Upper lobe of right lung (tissue), 1 donor: ENCODE data around the gene CD180. TPM values are rescaled to one million over a fixed set of nuclear protein-coding genes. Genes with fewer than 3 reads are reported as not detected.
A peak's percentile ranks its signal among the peaks of the same experiment; 100 is the strongest.

ENCODE experiments used
- ATAC-seq: fragments of 200-7000 bp; cut with Tn5 transposase; one replicate; pipeline ENCODE4 v1.9.1; 2020; ENCODE audit warnings: mild to moderate bottlenecking, moderate library complexity
- DNase-seq: peaks from one replicate; pipeline ENCODE4 v3.0.0-alpha.2; 2020
- H3K27ac ChIP-seq: fragments of 200-600 bp; one replicate; pipeline ENCODE4 v1.8.0; 2022
- H3K27me3 ChIP-seq: fragments of 200-600 bp; one replicate; pipeline ENCODE4 v1.8.0; 2022; ENCODE audit warnings: mild to moderate bottlenecking
- H3K36me3 ChIP-seq: fragments of 200-600 bp; one replicate; pipeline ENCODE4 v1.8.0; 2022
- H3K4me1 ChIP-seq: fragments of 200-600 bp; one replicate; pipeline ENCODE4 v1.8.0; 2022
- H3K4me3 ChIP-seq: fragments of 200-600 bp; one replicate; pipeline ENCODE4 v1.8.0; 2022; ENCODE audit warnings: mild to moderate bottlenecking
- H3K9me3 ChIP-seq: fragments of 200-600 bp; one replicate; pipeline ENCODE4 v1.8.0; 2022
- intact Hi-C: fragments of 100-400 bp; cut with DNase I; formaldehyde crosslinking; loops from one replicate; pipeline ENCODE4 v1.11.0; 2022
- total RNA-seq: library from RNA; stranded (reverse); fragmentation: NEBNext Ultra II Directional; extraction: Animal tissue kit (Norgen Biotek cat#: 25700); gene quantifications from one replicate; pipeline ENCODE4 v1.2.1, GENCODE V29; 2021
- TF ChIP-seq, protein P1 (sequence below): fragments of 200-600 bp; IDR thresholded peaks from one replicate; pipeline ENCODE4 v1.8.0; 2022; ENCODE audit warnings: antibody characterized with exemption
- donor health status: DM: no; HTN: yes; CAD: no; lungs with severe emphysema.

Gene CD180
- total RNA-seq, 1 donor from 2014 or later, result 3.0 TPM

DNA sequence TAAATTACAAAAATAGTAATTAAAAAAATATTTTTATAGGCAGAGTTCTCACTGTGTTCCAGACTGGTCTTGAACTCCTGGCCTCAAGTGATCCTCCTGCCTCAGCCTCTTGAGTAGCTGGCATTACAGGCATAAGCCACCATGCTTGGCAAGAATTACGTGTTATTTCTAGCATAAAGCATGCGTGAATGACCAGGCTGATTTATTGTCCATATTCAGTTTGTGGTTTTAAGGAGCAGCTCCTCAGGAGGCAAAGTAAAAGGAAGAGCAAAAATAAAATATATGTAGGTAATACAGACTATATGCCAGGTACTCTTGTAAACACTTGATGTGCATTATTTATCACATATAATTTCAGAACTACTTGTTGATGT lies 7.1 kb upstream of the CD180 start:
- no peak for DNase-seq
- no peak overlapping the region for H3K4me3 ChIP-seq
- no peak for ATAC-seq
- H3K27me3 ChIP-seq, result no peaks in the 10 kb centered on the region
- TF ChIP-seq, protein P1, sequence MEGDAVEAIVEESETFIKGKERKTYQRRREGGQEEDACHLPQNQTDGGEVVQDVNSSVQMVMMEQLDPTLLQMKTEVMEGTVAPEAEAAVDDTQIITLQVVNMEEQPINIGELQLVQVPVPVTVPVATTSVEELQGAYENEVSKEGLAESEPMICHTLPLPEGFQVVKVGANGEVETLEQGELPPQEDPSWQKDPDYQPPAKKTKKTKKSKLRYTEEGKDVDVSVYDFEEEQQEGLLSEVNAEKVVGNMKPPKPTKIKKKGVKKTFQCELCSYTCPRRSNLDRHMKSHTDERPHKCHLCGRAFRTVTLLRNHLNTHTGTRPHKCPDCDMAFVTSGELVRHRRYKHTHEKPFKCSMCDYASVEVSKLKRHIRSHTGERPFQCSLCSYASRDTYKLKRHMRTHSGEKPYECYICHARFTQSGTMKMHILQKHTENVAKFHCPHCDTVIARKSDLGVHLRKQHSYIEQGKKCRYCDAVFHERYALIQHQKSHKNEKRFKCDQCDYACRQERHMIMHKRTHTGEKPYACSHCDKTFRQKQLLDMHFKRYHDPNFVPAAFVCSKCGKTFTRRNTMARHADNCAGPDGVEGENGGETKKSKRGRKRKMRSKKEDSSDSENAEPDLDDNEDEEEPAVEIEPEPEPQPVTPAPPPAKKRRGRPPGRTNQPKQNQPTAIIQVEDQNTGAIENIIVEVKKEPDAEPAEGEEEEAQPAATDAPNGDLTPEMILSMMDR, result no peak
- H3K9me3 ChIP-seq, result no peaks in the 10 kb centered on the region
- peak overlapping the region; percentile 17 for H3K27ac ChIP-seq
- intact Hi-C loops, result no loop called here
- H3K36me3 ChIP-seq, result no peaks in the 10 kb centered on the region
- peaks cover 21% of the 10 kb centered on the region for H3K4me1 ChIP-seq

DNA sequence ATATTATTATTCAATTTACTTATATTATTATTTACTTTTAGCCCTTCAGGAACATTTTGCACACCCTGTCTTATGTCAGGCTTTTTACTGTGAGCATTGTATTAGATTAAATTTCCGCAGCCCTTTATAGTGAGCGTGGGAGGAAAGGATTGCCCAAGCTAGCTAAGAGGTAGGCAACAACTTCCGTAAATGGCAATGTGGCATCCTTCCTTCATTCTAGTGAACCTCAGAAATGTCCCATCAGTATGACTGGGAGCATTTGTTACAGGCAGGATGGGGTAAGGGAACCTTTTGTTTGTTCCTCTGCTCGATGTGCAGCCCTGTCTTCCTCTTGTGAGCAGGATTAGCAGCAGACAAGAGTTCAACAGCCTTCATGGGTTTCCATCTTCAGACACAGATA lies 6.2 kb upstream of the CD180 start:
- TF ChIP-seq, protein P1, result no peak
- H3K9me3 ChIP-seq, result no peaks in the 10 kb centered on the region
- peak overlapping the region; percentile 17 for H3K27ac ChIP-seq
- H3K4me1 ChIP-seq, result peaks cover 21% of the 10 kb centered on the region
- ATAC-seq (peak; percentile 80), DNase-seq (no peak)
- H3K36me3 ChIP-seq, result no peaks in the 10 kb centered on the region
- no peak overlapping the region for H3K4me3 ChIP-seq
- intact Hi-C loops, result no loop called here
- no peaks in the 10 kb centered on the region for H3K27me3 ChIP-seq

DNA sequence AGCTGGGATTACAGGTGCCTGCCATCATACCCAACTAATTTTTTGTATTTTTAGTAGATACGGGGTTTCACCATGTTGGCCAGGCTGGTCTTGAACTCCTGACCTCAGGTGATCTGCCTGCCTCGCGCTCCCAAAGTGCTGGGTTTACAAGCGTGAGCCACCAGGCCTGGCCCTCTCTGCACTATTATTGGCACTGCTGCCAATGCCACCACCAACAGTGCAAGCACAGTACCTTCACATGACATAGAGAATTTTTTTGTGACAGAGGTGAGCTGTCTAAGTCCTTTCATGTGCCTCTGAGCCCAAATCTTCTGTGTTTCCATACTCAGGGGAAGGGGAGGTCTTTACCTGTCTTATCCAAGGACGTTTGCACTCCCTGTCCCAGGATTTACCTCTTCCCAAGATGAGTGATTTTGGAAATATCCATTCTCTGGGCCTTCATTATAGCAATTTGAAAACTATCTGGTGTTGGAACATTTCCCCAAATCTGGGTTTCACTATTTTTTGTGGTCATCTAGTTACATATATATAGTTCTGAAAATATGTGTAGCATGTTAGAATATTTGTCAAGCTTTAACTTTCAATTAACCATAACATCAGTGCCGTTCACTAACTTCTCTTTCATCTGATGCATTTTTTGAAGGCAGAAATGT lies 5.4 kb upstream of the CD180 start:
- Histone ChIP-seq H3K27me3 (no peaks in the 10 kb centered on the region), H3K4me1 (peaks cover 21% of the 10 kb centered on the region), H3K9me3 (no peaks in the 10 kb centered on the region), H3K27ac (no peak overlapping the region), H3K4me3 (no peak overlapping the region), H3K36me3 (no peaks in the 10 kb centered on the region)
- DNase-seq (no peak), ATAC-seq (no peak)
- TF ChIP-seq, protein P1, result no peak
- intact Hi-C loops, result no loop called here

DNA sequence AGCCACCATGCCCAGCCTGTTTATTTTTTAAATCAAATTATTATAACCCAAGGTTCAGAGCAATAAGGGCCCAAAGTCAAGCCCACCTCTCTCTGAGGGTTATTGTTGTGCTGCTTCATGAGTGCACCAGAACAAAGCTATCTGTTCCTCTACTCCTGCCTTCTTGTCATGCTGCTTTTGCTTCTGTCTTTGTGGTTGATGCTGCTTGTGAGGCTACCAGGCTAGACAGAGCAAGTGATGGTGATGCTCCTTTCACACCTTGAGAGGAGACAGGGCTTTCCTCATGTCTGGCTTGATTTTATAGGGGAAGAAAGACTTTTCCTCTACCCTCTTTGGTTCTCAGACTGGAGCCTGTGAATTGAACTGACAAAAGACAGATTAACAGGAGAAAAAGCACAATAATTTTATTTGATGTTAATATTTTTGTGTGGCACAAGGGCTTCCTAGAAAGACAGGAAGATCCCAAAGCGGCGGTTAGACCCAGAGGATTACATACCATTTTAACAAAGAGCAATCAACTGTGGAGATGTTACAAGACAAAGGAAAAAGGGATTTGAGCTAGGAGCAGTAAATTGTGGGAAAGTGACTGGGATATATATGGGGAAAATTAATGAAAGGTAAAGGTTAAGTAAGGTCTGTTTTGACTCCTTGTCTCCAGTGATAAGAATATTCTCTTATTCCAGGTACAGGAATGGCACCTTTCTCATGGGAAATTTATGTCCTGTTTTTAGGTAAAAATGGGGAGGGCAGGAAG lies 4.4 kb upstream of the CD180 start:
- DNase-seq, result no peak
- Histone ChIP-seq H3K4me3 (no peak overlapping the region), H3K4me1 (peaks cover 17% of the 10 kb centered on the region), H3K27me3 (no peaks in the 10 kb centered on the region), H3K27ac (no peak overlapping the region), H3K36me3 (no peaks in the 10 kb centered on the region), H3K9me3 (no peaks in the 10 kb centered on the region)
- ATAC-seq, result no peak
- TF ChIP-seq, protein P1, result no peak
- intact Hi-C loops, result no loop called here

DNA sequence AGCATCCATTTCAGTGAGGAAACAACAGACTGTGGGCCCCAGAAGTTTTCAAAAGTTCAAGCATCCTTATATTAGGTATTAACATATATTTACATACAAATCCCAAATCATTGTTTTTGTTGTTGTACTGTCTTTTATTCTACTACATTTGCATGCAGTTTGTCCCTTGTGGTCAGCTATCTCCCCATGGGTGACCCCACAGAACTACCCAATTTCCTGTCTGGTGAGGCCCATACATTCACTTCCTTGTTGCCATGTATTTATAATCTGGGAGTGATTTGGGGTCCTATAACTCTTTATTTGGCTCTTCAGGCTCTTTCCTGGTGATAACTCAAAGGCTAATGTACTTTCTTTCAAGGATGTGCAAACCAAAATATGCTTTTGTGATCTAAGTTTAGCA lies 3.3 kb upstream of the CD180 start:
- no peak for ATAC-seq
- TF ChIP-seq, protein P1, result no peak
- no peaks in the 10 kb centered on the region for H3K9me3 ChIP-seq

More for the DNA sequence above, 3.3 kb upstream of the CD180 start:
- no peak overlapping the region for H3K27ac ChIP-seq
- no peak for DNase-seq
- no peaks in the 10 kb centered on the region for H3K27me3 ChIP-seq
- H3K4me3 ChIP-seq, result no peak overlapping the region
- H3K4me1 ChIP-seq, result peaks cover 9% of the 10 kb centered on the region
- intact Hi-C loops, result no loop called here
- H3K36me3 ChIP-seq, result no peaks in the 10 kb centered on the region
